Measurements from ENCODE around the gene ACOT11.

ACOT11 gene

GRCh38 chr1:54538538-54538937, 9.5 kb upstream of the ACOT11 start:
- H3K36me3 ChIP-seq (ENCODE audit: insufficient read depth, low read length), result no peaks in the 10 kb centered on the region

DNA sequence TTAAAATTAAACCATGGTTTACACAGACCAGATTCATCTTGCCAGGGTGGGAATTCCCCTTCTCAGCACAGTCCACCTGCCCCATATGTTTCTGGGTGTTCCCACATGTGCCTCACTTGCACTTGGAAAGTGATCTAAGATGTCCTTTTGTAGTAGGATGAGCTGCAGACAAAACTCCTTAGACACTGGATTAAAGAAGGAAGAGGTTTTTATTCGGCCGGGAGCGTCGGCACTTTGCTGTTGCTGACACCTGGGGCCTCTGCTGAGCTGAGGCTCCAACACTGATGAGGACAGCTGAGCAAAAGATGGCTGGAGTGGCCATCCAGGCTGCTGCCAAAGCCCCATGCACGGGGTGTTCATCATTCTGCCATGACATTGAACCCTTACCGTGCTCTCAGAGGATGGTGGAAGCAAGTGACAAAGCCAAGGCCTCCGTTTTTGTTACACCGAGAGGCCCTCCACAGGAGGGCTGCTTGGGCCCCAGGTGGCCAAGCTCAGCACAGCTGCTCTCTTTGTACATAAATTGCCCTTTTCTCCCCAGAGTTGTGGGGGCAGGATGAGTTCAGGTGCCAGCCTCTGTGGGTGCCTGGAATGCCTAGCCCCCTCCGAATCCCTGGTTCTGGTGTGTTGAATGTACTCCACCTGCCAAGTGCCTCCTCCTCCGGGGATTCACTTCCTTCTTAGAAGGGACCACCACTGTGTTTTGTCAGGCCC, 7.3 kb upstream of the ACOT11 start:
- H3K4me1 ChIP-seq (ENCODE audit: insufficient read depth, low read length), result peaks cover 11% of the 10 kb centered on the region
- no peak overlapping the region for H3K27ac ChIP-seq (ENCODE audit: low read depth, low read length)
- H3K36me3 ChIP-seq (ENCODE audit: insufficient read depth, low read length), result no peaks in the 10 kb centered on the region
- no peak overlapping the region for H3K9ac ChIP-seq (ENCODE audit: low read depth, low read length)
- H3K27me3 ChIP-seq (ENCODE audit: insufficient read depth, low read length), result no peaks in the 10 kb centered on the region
- H3K9me3 ChIP-seq (ENCODE audit: insufficient read depth, low read depth, low read length), result no peaks in the 10 kb centered on the region
- no peak overlapping the region for H3K4me3 ChIP-seq (ENCODE audit: low read length)
- WGBS, result 67% methylated on average over 10 of the region's 10 CpGs

More at GRCh38 chr1:54538538-54538937, 9.5 kb upstream of the ACOT11 start:
- no peaks in the 10 kb centered on the region for H3K9me3 ChIP-seq (ENCODE audit: insufficient read depth, low read depth, low read length)
- peaks cover 10% of the 10 kb centered on the region for H3K4me1 ChIP-seq (ENCODE audit: insufficient read depth, low read length)
- H3K27ac ChIP-seq (ENCODE audit: low read depth, low read length), result no peak overlapping the region
- 96% methylated on average over 8 of the region's 8 CpGs for WGBS
- H3K9ac ChIP-seq (ENCODE audit: low read depth, low read length), result no peak overlapping the region
- no peak overlapping the region for H3K4me3 ChIP-seq (ENCODE audit: low read length)
- H3K27me3 ChIP-seq (ENCODE audit: insufficient read depth, low read length), result no peaks in the 10 kb centered on the region

DNA sequence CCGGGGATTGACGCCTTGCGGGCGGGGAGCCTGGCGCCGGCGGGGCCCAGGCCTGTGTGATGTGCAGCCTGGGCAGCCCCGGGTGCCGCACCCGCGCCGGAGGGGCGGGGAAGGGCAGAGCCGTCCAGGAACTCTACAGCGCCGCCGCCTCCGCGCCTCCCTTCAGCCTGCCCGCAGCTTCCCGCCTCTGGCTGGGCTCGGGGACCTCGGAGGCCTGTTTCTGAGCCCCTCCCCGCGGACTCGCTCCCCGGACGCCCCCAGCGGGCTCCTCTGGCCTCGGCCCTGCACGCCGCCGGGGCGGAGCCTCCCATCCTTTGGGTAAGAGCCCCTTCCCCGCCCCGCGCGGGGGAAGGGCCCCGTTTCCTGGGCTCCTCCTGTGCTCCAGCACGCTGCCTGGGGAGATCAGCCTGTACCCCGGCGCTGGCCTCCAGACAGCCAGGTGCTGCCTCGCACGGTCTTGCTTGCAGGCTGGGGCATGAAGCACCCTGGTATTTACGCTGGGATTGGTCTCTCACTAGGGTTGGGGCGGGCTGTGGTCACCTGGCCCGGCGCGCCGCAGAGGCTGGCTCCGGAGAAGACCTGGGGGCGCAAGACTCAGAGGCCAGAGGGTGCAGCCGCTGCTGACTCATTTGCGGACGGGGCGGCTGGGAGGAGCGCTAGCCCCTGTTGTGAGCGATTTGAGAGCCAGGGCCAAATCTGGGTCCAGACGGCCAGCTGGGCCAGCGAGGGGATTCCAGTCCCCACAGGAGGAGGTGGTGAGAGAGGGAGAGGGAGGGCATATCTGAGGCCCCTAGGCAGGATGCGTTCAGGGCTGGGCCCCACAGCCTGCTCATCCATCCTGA, 5.7 kb upstream of the ACOT11 start:
- H3K27ac ChIP-seq (ENCODE audit: low read depth, low read length), result peak overlapping the region; percentile 91
- WGBS, result under 1% methylated on average over 61 of the region's 61 CpGs
- H3K4me1 ChIP-seq (ENCODE audit: insufficient read depth, low read length), result peaks cover 11% of the 10 kb centered on the region
- no peaks in the 10 kb centered on the region for H3K27me3 ChIP-seq (ENCODE audit: insufficient read depth, low read length)
- no peaks in the 10 kb centered on the region for H3K9me3 ChIP-seq (ENCODE audit: insufficient read depth, low read depth, low read length)
- H3K36me3 ChIP-seq (ENCODE audit: insufficient read depth, low read length), result no peaks in the 10 kb centered on the region
- H3K4me3 ChIP-seq (ENCODE audit: low read length), result peak overlapping the region; percentile 72
- H3K9ac ChIP-seq (ENCODE audit: low read depth, low read length), result peak overlapping the region; percentile 87

DNA sequence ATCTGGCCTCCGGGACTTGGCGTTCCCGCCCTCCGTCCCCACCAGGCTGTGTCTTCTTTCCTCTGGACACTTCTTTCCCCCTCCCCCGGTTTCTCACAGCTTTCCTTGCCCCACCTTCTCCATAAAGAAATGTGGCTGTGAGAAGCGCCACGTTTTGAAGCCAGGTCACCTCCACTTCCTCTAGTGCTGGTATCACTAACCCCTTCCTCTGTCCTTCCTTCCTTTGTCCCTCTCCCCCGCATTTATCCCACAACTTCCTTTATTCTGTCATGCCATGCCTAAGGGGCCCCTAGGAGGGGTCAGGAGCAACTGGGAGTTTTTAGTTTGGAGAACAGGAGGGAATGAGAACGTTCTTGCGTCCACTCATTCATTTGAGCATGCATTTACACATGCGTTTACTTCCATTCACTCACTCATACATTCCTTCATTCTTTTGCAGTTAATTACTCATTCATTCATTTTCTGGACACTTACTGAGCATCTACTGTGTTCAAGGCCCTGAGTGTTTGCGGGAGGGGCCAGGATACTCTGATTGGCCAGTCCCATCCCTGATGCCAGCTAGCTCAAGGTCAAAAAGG, 5.0 kb upstream of the ACOT11 start:
- Histone ChIP-seq H3K9me3 (ENCODE audit: insufficient read depth, low read depth, low read length) (no peaks in the 10 kb centered on the region), H3K9ac (ENCODE audit: low read depth, low read length) (peak overlapping the region; percentile 87), H3K4me3 (ENCODE audit: low read length) (peak overlapping the region; percentile 72), H3K36me3 (ENCODE audit: insufficient read depth, low read length) (no peaks in the 10 kb centered on the region), H3K27me3 (ENCODE audit: insufficient read depth, low read length) (no peaks in the 10 kb centered on the region), H3K4me1 (ENCODE audit: insufficient read depth, low read length) (peaks cover 11% of the 10 kb centered on the region), H3K27ac (ENCODE audit: low read depth, low read length) (peak overlapping the region; percentile 91)
- 28% methylated on average over 12 of the region's 12 CpGs for WGBS

- Histone ChIP-seq H3K4me1 (ENCODE audit: insufficient read depth, low read length) (peaks cover 11% of the 10 kb centered on the region), H3K4me3 (ENCODE audit: low read length) (no peak overlapping the region), H3K9me3 (ENCODE audit: insufficient read depth, low read depth, low read length) (no peaks in the 10 kb centered on the region), H3K27me3 (ENCODE audit: insufficient read depth, low read length) (no peaks in the 10 kb centered on the region), H3K27ac (ENCODE audit: low read depth, low read length) (no peak overlapping the region), H3K9ac (ENCODE audit: low read depth, low read length) (no peak overlapping the region), H3K36me3 (ENCODE audit: insufficient read depth, low read length) (no peaks in the 10 kb centered on the region)
- WGBS, result 89% methylated on average over 13 of the region's 13 CpGs
Observed at GRCh38 chr1:54543729-54544496, 4.1 kb upstream of the ACOT11 start.

DNA sequence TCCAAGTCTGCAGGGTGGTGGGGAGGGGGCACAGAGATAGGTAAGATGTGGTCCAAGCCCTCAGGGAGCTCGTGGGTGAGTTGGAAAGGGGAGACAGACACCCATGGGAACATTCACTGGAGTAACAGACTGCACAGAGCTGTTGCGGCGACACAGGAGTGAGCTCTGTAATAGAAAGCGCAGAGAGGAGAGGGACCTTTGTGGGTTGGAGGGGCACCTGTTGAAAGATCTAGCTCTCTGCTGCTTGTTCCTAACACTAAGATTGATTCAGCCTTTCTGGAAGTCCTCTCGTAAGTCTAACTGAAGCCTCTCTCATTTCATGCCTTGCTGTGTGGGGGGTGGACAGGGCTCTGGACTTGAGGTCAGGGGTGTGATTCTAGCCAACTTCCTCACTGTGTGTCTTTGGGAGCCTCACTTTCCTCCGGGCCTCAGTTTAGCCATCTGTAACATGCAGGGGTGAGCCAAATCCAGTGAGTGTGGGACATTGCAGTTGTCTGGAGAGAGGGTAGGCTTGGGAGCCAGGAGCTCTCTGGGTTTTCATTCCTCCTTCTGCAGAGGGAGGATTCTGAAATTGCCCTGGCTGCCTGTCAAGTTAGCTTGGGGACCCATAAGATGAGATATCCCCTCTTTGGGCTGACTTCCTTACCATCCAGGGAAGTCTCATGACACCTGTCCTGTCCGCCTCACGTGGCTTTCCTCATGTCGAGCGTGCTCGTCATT, 2.0 kb upstream of the ACOT11 start:
- 90% methylated on average over 11 of the region's 11 CpGs for WGBS
- Histone ChIP-seq H3K36me3 (ENCODE audit: insufficient read depth, low read length) (no peaks in the 10 kb centered on the region), H3K4me3 (ENCODE audit: low read length) (no peak overlapping the region), H3K27me3 (ENCODE audit: insufficient read depth, low read length) (no peaks in the 10 kb centered on the region), H3K4me1 (ENCODE audit: insufficient read depth, low read length) (peaks cover 9% of the 10 kb centered on the region), H3K27ac (ENCODE audit: low read depth, low read length) (no peak overlapping the region), H3K9me3 (ENCODE audit: insufficient read depth, low read depth, low read length) (no peaks in the 10 kb centered on the region), H3K9ac (ENCODE audit: low read depth, low read length) (no peak overlapping the region)

DNA sequence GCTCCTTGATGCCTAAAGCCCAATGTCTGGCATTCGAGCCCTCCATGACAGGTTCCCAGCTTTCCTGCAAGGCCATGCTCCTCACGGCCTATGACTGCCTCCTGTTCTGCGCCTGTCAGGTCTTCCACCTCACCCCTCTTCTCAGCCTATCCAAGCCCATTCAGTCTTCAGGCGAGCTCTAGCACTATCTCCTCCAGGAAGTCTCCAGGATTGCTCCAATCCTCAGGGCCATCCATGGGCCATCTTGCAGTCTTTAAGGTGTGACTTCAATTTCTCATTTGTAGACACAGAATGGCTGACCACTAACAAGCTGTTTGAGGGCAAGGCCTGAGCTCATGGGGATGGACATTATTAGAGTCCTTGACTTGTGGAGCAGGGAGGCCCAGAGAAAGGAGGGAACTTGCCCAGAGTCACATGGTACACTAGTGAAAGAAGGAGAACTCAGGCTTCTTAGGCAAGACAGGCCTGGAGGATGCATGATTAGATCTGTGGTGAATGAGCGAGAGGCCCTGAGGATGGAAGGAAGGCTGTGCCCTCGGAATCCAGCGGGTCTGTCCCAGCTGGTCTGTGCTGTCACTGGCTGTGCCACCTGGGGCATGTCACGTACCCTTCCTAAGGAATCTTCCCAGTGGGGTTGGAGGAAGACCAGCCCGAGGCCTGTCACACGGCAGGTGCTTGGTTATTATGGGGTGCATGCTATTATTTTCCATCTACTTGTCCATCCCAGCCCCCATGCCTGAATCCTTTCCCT, 1.2 kb upstream of the ACOT11 start:
- Histone ChIP-seq H3K36me3 (ENCODE audit: insufficient read depth, low read length) (no peaks in the 10 kb centered on the region), H3K27ac (ENCODE audit: low read depth, low read length) (no peak overlapping the region), H3K4me3 (ENCODE audit: low read length) (no peak overlapping the region), H3K4me1 (ENCODE audit: insufficient read depth, low read length) (peaks cover 9% of the 10 kb centered on the region), H3K9ac (ENCODE audit: low read depth, low read length) (no peak overlapping the region), H3K27me3 (ENCODE audit: insufficient read depth, low read length) (no peaks in the 10 kb centered on the region), H3K9me3 (ENCODE audit: insufficient read depth, low read depth, low read length) (no peaks in the 10 kb centered on the region)
- WGBS, result 93% methylated on average over 8 of the region's 10 CpGs

DNA sequence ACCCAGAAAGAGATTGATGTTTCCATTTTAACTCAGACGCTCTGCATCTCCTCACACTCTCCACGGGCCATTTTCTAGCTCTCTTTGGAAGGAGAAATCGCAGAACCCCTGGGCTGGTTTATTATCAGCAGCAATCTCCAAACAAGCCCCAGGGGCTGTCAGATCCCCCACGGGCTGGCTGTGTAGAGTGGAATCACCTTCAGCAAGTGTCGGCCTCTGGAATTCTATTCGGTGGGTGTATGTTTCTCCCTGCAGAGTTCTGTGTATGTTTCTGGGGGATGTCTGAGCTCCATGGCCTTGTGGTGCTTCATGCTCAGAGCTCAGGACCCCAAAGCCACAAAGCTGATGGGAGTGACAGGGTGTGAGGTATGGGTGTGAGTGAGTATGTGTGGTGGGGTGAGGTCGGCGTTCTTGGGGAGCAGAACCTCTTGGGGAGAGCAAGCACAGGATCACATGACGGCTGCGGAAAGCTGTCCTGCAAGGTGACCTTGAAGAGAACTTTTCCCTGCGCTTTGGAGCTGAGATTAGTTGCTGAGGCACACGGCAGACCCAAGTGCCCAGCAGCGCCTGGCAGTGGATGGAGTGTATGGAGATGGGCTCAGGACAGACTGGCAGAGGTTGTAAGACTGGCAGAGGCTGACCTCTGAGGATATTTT, 489 bp downstream of the ACOT11 start:
- Histone ChIP-seq H3K36me3 (ENCODE audit: insufficient read depth, low read length) (no peaks in the 10 kb centered on the region), H3K9ac (ENCODE audit: low read depth, low read length) (no peak overlapping the region), H3K27me3 (ENCODE audit: insufficient read depth, low read length) (no peaks in the 10 kb centered on the region), H3K27ac (ENCODE audit: low read depth, low read length) (no peak overlapping the region), H3K4me3 (ENCODE audit: low read length) (no peak overlapping the region), H3K9me3 (ENCODE audit: insufficient read depth, low read depth, low read length) (no peaks in the 10 kb centered on the region), H3K4me1 (ENCODE audit: insufficient read depth, low read length) (peaks cover 1% of the 10 kb centered on the region; the same call in 1 of the 2 replicates)
- WGBS, result 90% methylated on average over 13 of the region's 13 CpGs

GRCh38 chr1:54549181-54549924, 1.3 kb downstream of the ACOT11 start:
- Histone ChIP-seq H3K36me3 (ENCODE audit: insufficient read depth, low read length) (no peaks in the 10 kb centered on the region), H3K27ac (ENCODE audit: low read depth, low read length) (no peak overlapping the region), H3K4me1 (ENCODE audit: insufficient read depth, low read length) (no peaks in the 10 kb centered on the region), H3K27me3 (ENCODE audit: insufficient read depth, low read length) (no peaks in the 10 kb centered on the region), H3K9me3 (ENCODE audit: insufficient read depth, low read depth, low read length) (no peaks in the 10 kb centered on the region), H3K4me3 (ENCODE audit: low read length) (no peak overlapping the region), H3K9ac (ENCODE audit: low read depth, low read length) (no peak overlapping the region)
- WGBS, result 78% methylated on average over 13 of the region's 13 CpGs

All from HUES64 (cell line).